Epithelial cell of prostate (primary cell): ENCODE results near the gene KPNA1.

Experiments used
- DNase-seq: peaks from one replicate; pipeline ENCODE4 v3.0.0-alpha.2; 2011; ENCODE audit warnings: low read depth, low spot score
- H3K27ac ChIP-seq: fragments of 450-650 bp; 2 replicates; pipeline ENCODE4 v1.5.1; 2017; ENCODE audit warnings: mild to moderate bottlenecking

KPNA1 gene

GRCh38 chr3:122427857-122428471 lies 86.8 kb downstream of the KPNA1 start:
- peak overlapping the region; percentile 51 for H3K27ac ChIP-seq
- no peak for DNase-seq

- DNase-seq = no peak
- no peak overlapping the region for H3K27ac ChIP-seq
Measured at GRCh38 chr3:122421836-122422235, 92.9 kb downstream of the KPNA1 start.

GRCh38 chr3:122421101-122421500 lies 93.6 kb downstream of the KPNA1 start:
- DNase-seq = no peak
- H3K27ac ChIP-seq = no peak overlapping the region

- H3K27ac ChIP-seq = peak overlapping the region; percentile 90
- no peak for DNase-seq
Measured at GRCh38 chr3:122416966-122417365, 97.8 kb downstream of the KPNA1 start.

GRCh38 chr3:122415762-122416654 lies 98.7 kb downstream of the KPNA1 start, which contains the start of gene WDR5B:
Gene WDR5B (minus strand): TSS chr3:122416062. CDS start chr3:122415528, 534 bp downstream.
- DNase-seq = peak; percentile 91
- peak within 1 kb of the TSS; percentile 90 for H3K27ac ChIP-seq

- peak overlapping the region; percentile 90 for H3K27ac ChIP-seq
- DNase-seq = no peak
Measured at GRCh38 chr3:122415104-122415744, 99.5 kb downstream of the KPNA1 start.

- H3K27ac ChIP-seq = no peak overlapping the region
- no peak for DNase-seq
Measured at GRCh38 chr3:122414391-122414790, 100.3 kb downstream of the KPNA1 start.

- no peak for DNase-seq
- H3K27ac ChIP-seq = peak overlapping the region; percentile 79
Measured at GRCh38 chr3:122410639-122411038, 104.1 kb downstream of the KPNA1 start.

- DNase-seq = no peak
- peak overlapping the region; percentile 79 for H3K27ac ChIP-seq
Measured at GRCh38 chr3:122410111-122410510, 104.6 kb downstream of the KPNA1 start.

GRCh38 chr3:122409446-122409845 lies 105.3 kb downstream of the KPNA1 start:
- no peak for DNase-seq
- H3K27ac ChIP-seq = peak overlapping the region; percentile 79

GRCh38 chr3:122407946-122408345 lies 106.8 kb downstream of the KPNA1 start:
- no peak overlapping the region for H3K27ac ChIP-seq
- DNase-seq = no peak

- no peak overlapping the region for H3K27ac ChIP-seq
- no peak for DNase-seq
Measured at GRCh38 chr3:122406198-122406597, 108.5 kb downstream of the KPNA1 start.

GRCh38 chr3:122405015-122405414 lies 109.7 kb downstream of the KPNA1 start:
- no peak for DNase-seq
- no peak overlapping the region for H3K27ac ChIP-seq

GRCh38 chr3:122403489-122403888 lies 111.2 kb downstream of the KPNA1 start:
- DNase-seq = no peak
- H3K27ac ChIP-seq = no peak overlapping the region

- no peak for DNase-seq
- no peak overlapping the region for H3K27ac ChIP-seq
Measured at GRCh38 chr3:122398920-122399319, 115.8 kb downstream of the KPNA1 start.

- no peak for DNase-seq
- H3K27ac ChIP-seq = no peak overlapping the region
Measured at GRCh38 chr3:122397201-122397600, 117.5 kb downstream of the KPNA1 start.

- DNase-seq = no peak
- H3K27ac ChIP-seq = no peak overlapping the region
Measured at GRCh38 chr3:122396511-122396910, 118.2 kb downstream of the KPNA1 start.

GRCh38 chr3:122395582-122395981 lies 119.2 kb downstream of the KPNA1 start:
- no peak for DNase-seq
- no peak overlapping the region for H3K27ac ChIP-seq

- peak overlapping the region; percentile 2 for H3K27ac ChIP-seq
- DNase-seq = no peak
Measured at GRCh38 chr3:122394173-122394572, 120.6 kb downstream of the KPNA1 start.

- DNase-seq = no peak
- no peak overlapping the region for H3K27ac ChIP-seq
Measured at GRCh38 chr3:122392868-122393844, 121.6 kb downstream of the KPNA1 start.
